Brain microvascular endothelial cell (primary cell): ENCODE measurements around the gene ZNF445.
"Not testable (repeated sequence)": the region's sequence is repeated elsewhere in the genome, so short reads cannot be mapped to it uniquely, and the experiment has no call there.

ENCODE experiments used
- DNase-seq: peaks from one replicate; pipeline ENCODE4 v3.0.0-alpha.2; 2020
- H3K27ac ChIP-seq: fragments of 250-450 bp; sonication (Bioruptor Pico); 2 replicates; pipeline ENCODE4 v1.5.1; 2020; ENCODE audit warnings: mild to moderate bottlenecking, moderate library complexity
- H3K27me3 ChIP-seq: fragments of 250-450 bp; sonication (Bioruptor Pico); replicated peaks from 2 replicates; pipeline ENCODE4 v1.5.1; 2020; ENCODE audit warnings: mild to moderate bottlenecking
- H3K36me3 ChIP-seq: fragments of 250-450 bp; sonication (Bioruptor Pico); replicated peaks from 2 replicates; pipeline ENCODE4 v1.5.1; 2020; ENCODE audit warnings: mild to moderate bottlenecking
- H3K4me3 ChIP-seq: 2 replicates; pipeline ENCODE4 v1.5.1; 2011; ENCODE audit warnings: low read depth, mild to moderate bottlenecking, control low read depth, low read length, moderate library complexity
- in situ Hi-C: cut with HindIII; loops from 2 replicates; pipeline ENCODE4 v1.10.0; 2017; ENCODE audit warnings: low sequenced_read_pairs, low pct_ligation_motif_present
- TF ChIP-seq, protein P1 (sequence below): IDR thresholded peaks from 2 replicates; pipeline ENCODE4 v1.5.1; 2011; ENCODE audit warnings: low read depth, mild to moderate bottlenecking, moderate library complexity, low read length, control low read depth, inconsistent platforms; ENCODE audit errors: missing control alignments

Gene ZNF445

DNA sequence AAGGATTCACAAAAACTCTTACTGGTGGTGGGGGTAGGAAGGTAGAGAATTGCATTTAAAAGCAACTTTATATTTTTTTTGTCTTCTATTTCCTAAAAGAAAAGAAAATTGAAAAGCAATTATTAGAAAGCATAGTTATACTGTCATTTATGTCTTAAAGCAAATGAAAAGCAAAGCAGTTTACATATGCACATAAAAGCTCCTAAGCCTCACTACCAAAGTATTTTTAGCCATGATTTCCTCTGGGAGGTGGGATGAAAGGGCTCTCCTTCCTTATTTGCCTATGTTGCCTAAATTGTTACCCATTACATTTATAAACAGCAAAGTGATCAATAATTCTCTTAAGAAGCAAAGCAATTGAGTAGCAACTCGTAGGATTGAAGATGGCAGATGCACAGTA, 7.0 kb downstream of the ZNF445 start:
- H3K4me3 ChIP-seq = no peak overlapping the region
- TF ChIP-seq, protein P1, sequence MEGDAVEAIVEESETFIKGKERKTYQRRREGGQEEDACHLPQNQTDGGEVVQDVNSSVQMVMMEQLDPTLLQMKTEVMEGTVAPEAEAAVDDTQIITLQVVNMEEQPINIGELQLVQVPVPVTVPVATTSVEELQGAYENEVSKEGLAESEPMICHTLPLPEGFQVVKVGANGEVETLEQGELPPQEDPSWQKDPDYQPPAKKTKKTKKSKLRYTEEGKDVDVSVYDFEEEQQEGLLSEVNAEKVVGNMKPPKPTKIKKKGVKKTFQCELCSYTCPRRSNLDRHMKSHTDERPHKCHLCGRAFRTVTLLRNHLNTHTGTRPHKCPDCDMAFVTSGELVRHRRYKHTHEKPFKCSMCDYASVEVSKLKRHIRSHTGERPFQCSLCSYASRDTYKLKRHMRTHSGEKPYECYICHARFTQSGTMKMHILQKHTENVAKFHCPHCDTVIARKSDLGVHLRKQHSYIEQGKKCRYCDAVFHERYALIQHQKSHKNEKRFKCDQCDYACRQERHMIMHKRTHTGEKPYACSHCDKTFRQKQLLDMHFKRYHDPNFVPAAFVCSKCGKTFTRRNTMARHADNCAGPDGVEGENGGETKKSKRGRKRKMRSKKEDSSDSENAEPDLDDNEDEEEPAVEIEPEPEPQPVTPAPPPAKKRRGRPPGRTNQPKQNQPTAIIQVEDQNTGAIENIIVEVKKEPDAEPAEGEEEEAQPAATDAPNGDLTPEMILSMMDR = no peak
- no peak overlapping the region for H3K27ac ChIP-seq
- in situ Hi-C loops = no loop called here
- peaks cover 10% of the 10 kb centered on the region for H3K36me3 ChIP-seq
- no peak for DNase-seq
- H3K27me3 ChIP-seq = no peaks in the 10 kb centered on the region

DNA sequence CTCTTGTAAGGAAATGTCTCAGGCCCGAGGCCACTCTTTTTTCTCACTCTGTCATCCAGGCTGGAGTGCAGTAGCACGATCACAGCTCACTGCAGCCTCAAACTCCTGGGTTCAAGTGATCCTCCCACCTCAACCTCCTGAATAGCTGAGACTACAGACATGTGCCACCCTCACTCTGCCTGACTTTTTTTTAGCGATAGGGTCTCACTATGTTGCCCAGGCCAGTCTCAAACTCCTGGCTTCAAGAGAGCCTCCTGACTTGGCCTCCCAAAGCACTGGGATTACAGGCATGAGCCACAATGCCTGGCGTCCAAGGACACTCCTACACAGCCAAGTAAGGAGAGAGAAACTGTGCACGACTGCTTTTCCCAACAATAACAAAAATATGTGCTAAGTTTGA, 7.6 kb downstream of the ZNF445 start:
- TF ChIP-seq, protein P1 = no peak
- DNase-seq = no peak
- H3K36me3 ChIP-seq = peaks cover 10% of the 10 kb centered on the region
- H3K27me3 ChIP-seq = no peaks in the 10 kb centered on the region
- in situ Hi-C loops = no loop called here
- H3K4me3 ChIP-seq = no peak overlapping the region
- no peak overlapping the region for H3K27ac ChIP-seq

DNA sequence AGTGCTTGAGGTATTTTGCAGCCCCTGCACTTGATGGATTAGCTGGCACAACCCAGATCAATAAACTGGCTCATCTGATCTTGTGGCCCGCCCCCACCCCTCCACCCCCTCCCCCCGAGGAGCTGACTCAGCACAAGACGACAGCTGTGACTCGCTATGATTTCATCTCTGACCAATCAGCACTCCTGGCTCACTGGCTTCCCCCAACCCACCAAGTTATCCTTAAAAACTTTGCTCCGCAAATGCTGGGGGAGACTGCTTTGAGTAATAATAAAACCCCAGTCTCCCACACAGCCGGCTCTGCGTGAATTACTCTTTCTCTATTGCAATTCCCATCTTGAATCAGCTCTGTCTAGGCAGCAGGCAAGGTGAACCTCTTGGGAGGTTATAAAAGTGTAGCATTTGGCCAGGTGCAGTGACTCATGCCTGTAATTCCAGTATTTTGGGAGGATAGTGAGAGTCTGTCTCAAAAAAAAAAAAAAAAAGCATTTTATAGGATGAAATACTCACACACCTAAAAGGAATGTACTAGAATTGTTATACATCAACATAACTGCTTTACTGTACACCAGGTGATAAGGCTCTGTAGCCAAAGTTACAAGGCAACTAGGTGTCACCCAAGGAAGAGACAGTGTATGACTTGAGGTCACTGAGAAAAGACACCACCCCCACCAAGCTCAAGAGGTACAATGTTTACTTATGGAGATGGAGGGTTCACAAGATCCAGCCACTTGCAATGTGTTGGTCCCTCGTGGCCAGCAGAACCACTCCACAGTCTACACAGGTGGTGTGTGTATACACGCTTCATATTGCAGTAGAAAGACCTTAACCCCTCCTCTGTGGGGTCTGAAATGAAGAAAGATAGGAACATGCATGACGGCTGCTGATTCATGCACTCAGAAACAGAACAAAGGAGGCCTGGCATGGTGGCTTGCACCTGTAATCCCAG, 8.6 kb downstream of the ZNF445 start:
- H3K27me3 ChIP-seq = no peaks in the 10 kb centered on the region
- TF ChIP-seq, protein P1 = no peak
- in situ Hi-C loops = no loop called here
- DNase-seq = peak; percentile 63
- H3K36me3 ChIP-seq = peaks cover 14% of the 10 kb centered on the region
- H3K4me3 ChIP-seq = no peak overlapping the region
- H3K27ac ChIP-seq = no peak overlapping the region

DNA sequence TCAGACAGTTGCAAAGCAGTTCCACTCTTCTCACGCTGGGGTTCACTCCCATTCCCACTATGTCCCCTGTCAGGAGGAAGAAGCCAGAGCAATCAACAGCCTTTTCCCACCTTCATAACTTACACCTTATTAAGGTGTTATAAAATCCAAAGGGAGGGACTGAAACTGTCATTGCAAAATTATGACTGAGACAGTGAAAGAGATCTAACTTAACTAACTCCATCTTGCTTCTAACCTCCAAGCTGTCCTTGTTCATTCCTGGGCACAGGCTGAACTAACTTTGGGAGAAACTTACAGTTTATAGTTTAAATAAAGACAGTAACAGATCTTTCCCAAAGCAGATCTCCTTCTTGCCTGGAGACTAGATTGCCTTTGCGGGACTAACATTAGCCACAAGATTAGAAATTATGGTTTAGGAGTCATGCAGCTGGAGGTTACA, 9.4 kb downstream of the ZNF445 start:
- peaks cover 18% of the 10 kb centered on the region for H3K36me3 ChIP-seq
- H3K27ac ChIP-seq, in situ Hi-C loops, H3K4me3 ChIP-seq, H3K27me3 ChIP-seq, DNase-seq: not testable (repeated sequence)

DNA sequence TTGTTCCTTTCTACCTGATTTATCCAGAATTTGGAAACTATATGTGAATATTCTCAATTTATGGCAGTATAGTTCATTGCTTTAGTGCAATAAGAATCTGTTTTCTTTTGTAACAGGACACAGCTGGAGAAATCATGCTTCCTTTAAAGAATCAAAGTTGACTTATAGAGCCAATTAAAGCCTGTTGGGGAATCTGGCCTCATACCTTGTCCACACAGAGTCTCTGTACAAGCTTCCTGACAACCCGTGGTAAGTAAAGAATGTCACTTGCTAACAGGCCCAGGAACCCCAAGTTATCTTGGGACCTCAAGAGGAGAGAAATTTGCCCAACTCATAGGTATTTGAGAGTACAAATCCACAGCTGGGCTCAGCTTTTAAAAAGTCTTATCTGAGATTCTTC, 10.2 kb downstream of the ZNF445 start:
- no peaks in the 10 kb centered on the region for H3K27me3 ChIP-seq

DNA sequence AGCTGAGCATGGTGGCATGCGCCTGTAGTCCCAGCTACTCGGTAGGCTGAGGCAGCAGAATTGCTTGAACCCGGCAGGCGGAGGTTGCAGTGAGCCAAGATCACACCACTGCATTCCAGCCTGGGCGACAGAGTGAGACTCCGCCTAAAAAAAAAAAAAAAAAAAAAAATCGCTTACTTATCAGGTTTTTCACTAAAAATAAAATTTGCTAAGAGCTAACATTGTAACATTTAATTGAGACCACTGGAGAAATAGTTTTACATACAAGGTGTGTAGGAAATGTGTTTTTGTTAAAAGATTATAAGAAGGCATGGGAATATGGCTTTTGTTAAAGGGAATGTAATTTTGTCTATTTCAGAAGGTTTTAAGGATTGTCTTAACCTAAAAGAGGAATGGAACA, 12.6 kb downstream of the ZNF445 start:
- in situ Hi-C loops = not testable (repeated sequence)

More for the DNA sequence above, 10.2 kb downstream of the ZNF445 start:
- in situ Hi-C loops = no loop called here
- no peak overlapping the region for H3K27ac ChIP-seq
- DNase-seq = no peak
- no peak overlapping the region for H3K4me3 ChIP-seq
- H3K36me3 ChIP-seq = peaks cover 18% of the 10 kb centered on the region
- TF ChIP-seq, protein P1 = no peak

More for the DNA sequence above, 12.6 kb downstream of the ZNF445 start:
- not testable (repeated sequence) for H3K4me3 ChIP-seq, DNase-seq, H3K27ac ChIP-seq, H3K27me3 ChIP-seq
- peaks cover 27% of the 10 kb centered on the region for H3K36me3 ChIP-seq
